GM23248 (cell line): Measurements from ENCODE around the gene ARTN. TPM values are rescaled to one million over a fixed set of nuclear protein-coding genes. Genes with fewer than 3 reads are reported as not detected.
A peak's percentile ranks its signal among the peaks of the same experiment; 100 is the strongest.

ENCODE experiments used
- DNase-seq: peaks from one replicate; pipeline ENCODE4 v3.0.0-alpha.2; 2015
- H2AFZ ChIP-seq: fragments of 200-600 bp; sonication (generic); 2 replicates; pipeline ENCODE4 v1.6.1; 2016; ENCODE audit warnings: antibody characterized with exemption
- H3F3A ChIP-seq: fragments of 200-600 bp; sonication (generic); 2 replicates; pipeline ENCODE4 v1.6.1; 2016; ENCODE audit warnings: mild to moderate bottlenecking, antibody characterized with exemption, mixed run types; ENCODE audit not compliant: insufficient read depth
- H3K27ac ChIP-seq: fragments of 200-600 bp; sonication (generic); 2 replicates; pipeline ENCODE4 v1.5.1; 2016; ENCODE audit warnings: mild to moderate bottlenecking
- H3K27me3 ChIP-seq: fragments of 200-600 bp; sonication (generic); replicated peaks from 2 replicates; pipeline ENCODE4 v1.6.1; 2016; ENCODE audit warnings: mild to moderate bottlenecking; ENCODE audit not compliant: insufficient read depth
- H3K36me3 ChIP-seq: fragments of 200-600 bp; sonication (generic); 2 replicates; pipeline ENCODE4 v1.6.1; 2016; ENCODE audit warnings: low read depth, mild to moderate bottlenecking
- H3K4me1 ChIP-seq: fragments of 200-600 bp; sonication (generic); 2 replicates; pipeline ENCODE4 v1.6.1; 2016; ENCODE audit warnings: mild to moderate bottlenecking; ENCODE audit not compliant: insufficient read depth
- H3K4me2 ChIP-seq: fragments of 200-600 bp; sonication (generic); one replicate; pipeline ENCODE4 v1.6.1; 2016; ENCODE audit warnings: mild to moderate bottlenecking; ENCODE audit not compliant: unreplicated experiment
- H3K4me3 ChIP-seq: fragments of 200-600 bp; sonication (generic); 2 replicates; pipeline ENCODE4 v1.5.1; 2016; ENCODE audit warnings: mild to moderate bottlenecking
- H3K79me2 ChIP-seq: fragments of 200-600 bp; sonication (generic); 2 replicates; pipeline ENCODE4 v1.6.1; 2016; ENCODE audit warnings: mild to moderate bottlenecking; ENCODE audit not compliant: insufficient read depth
- H3K9ac ChIP-seq: fragments of 200-600 bp; sonication (generic); 2 replicates; pipeline ENCODE4 v1.6.1; 2016; ENCODE audit warnings: mild to moderate bottlenecking
- H3K9me2 ChIP-seq: fragments of 200-600 bp; sonication (generic); 2 replicates; pipeline ENCODE4 v1.6.1; 2016; ENCODE audit warnings: mixed run types, mild to moderate bottlenecking, moderate library complexity; ENCODE audit not compliant: insufficient read depth
- H3K9me3 ChIP-seq: fragments of 200-600 bp; sonication (generic); one replicate; pipeline ENCODE4 v1.6.1; 2017; ENCODE audit warnings: low read depth
- H4K20me1 ChIP-seq: fragments of 200-600 bp; sonication (generic); 2 replicates; pipeline ENCODE4 v1.6.0; 2016; ENCODE audit not compliant: insufficient read depth
- EZH2 ChIP-seq: fragments of 200-600 bp; sonication (generic); IDR thresholded peaks from 2 replicates; pipeline ENCODE4 v1.6.1; 2018; ENCODE audit warnings: antibody characterized with exemption, mild to moderate bottlenecking; ENCODE audit not compliant: insufficient read depth, poor library complexity, severe bottlenecking
- EZH2phosphoT487 ChIP-seq: fragments of 200-600 bp; sonication (generic); IDR thresholded peaks from 2 replicates; pipeline ENCODE4 v1.6.1; 2018; ENCODE audit warnings: antibody characterized with exemption, moderate library complexity, mild to moderate bottlenecking, low read depth; ENCODE audit not compliant: insufficient read depth
- WGBS, 2 experiments: methylation state at CpG; one replicate each; pipeline ENCODE4 v1.1.6; 2015 to 2017; ENCODE audit warnings: low lambda C conversion rate in 2 of 2, low coverage in 1 of 2; ENCODE audit errors: missing lambda C conversion rate in 2 of 2; 5-methylcytosine and 5-hydroxymethylcytosine counted together
- in situ Hi-C: fragments of 300-500 bp; cut with MboI; formaldehyde crosslinking; loops from 2 replicates; pipeline ENCODE4 v1.15.0; 2020
- polyA plus RNA-seq: library from polyadenylated mRNA; unstranded; fragments of >200 nt; fragmentation: Nextera tagmentation; extraction: Ambion mirVana; gene quantifications from 2 replicates; pipeline ENCODE4 v1.2.1, GENCODE V29; 2016
- total RNA-seq: library from RNA; depleted of rRNA; stranded (reverse); fragments of >200 nt; shearing (Covaris generic); gene quantifications from 2 replicates; pipeline ENCODE4 v1.2.3, GENCODE V29; 2014

The ARTN gene
- total and polyA plus RNA-seq, 2 experiments from 2014 or later, result 0.11 TPM; not detected in 1

GRCh38 chr1:43942411-43942810, 8.8 kb downstream of the ARTN start:
- Histone ChIP-seq H3K9ac (no peak overlapping the region), H3K79me2 (peaks cover 6% of the 10 kb centered on the region), H3K4me1 (peaks cover 5% of the 10 kb centered on the region), H3K4me2 (no peak overlapping the region), H3K27ac (no peak overlapping the region), H3F3A (0 out of 2 replicates have a peak, but pooled peaks cover 5% of the 10 kb centered on the region), H3K36me3 (no peaks in the 10 kb centered on the region), H3K27me3 (no peaks in the 10 kb centered on the region), H3K9me2 (no peaks in the 10 kb centered on the region), H2AFZ (no peak overlapping the region), H3K4me3 (no peak overlapping the region), H3K9me3 (no peaks in the 10 kb centered on the region), H4K20me1 (no peaks in the 10 kb centered on the region)
- no peak for TF ChIP-seq EZH2
- TF ChIP-seq EZH2phosphoT487, result no peak
- in situ Hi-C loops, result loop anchor here (25.0 kb wide), 2 partner anchors 405 to 705 kb away; partner anchors contain the start of gene PTPRF
- WGBS, 2 experiments, result 95 to 97% methylated on average over 3 of the region's 3 CpGs
- DNase-seq, result no peak

DNA sequence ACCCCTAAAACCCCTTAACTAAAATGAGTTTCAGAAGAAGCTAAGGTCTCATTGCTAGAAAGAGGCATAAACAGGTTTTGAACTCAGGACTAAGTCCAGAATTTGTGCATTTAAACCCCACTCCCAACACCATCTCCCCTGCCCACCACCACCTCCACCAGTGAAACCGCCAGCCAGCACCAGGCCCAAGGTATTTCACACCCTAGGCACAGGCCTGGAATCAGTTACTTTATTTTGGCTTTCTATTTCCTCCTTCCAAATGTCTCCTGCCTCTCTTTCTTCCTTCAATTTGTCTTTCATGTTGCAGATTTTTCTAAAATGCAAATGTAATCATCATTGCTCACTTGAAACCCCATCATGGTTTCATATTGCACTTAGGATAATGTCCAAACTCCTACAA, 11.3 kb downstream of the ARTN start:
- 100% methylated on average over 1 of the region's 1 CpG for WGBS, 2 experiments
- H3K9me2 ChIP-seq, result no peaks in the 10 kb centered on the region
- H3K36me3 ChIP-seq, result no peaks in the 10 kb centered on the region
- H3K4me3 ChIP-seq, result no peak overlapping the region
- no peak for DNase-seq
- H3K27me3 ChIP-seq, result no peaks in the 10 kb centered on the region
- peaks cover 22% of the 10 kb centered on the region for H3K79me2 ChIP-seq
- TF ChIP-seq EZH2, result no peak
- TF ChIP-seq EZH2phosphoT487, result no peak
- H2AFZ ChIP-seq, result no peak overlapping the region
- H3K4me1 ChIP-seq, result peaks cover 15% of the 10 kb centered on the region
- no peak overlapping the region for H3K9ac ChIP-seq
- no peaks in the 10 kb centered on the region for H3K9me3 ChIP-seq
- H3F3A ChIP-seq, result 0 out of 2 replicates have a peak, but pooled peaks cover 5% of the 10 kb centered on the region
- in situ Hi-C loops, result loop anchor here (25.0 kb wide), 2 partner anchors 408 to 708 kb away; partner anchors contain the start of gene PTPRF
- H3K4me2 ChIP-seq, result no peak overlapping the region
- H3K27ac ChIP-seq, result no peak overlapping the region
- no peaks in the 10 kb centered on the region for H4K20me1 ChIP-seq

- no peaks in the 10 kb centered on the region for H3K36me3 ChIP-seq
- H3F3A ChIP-seq, result 0 out of 2 replicates have a peak, but pooled peaks cover 5% of the 10 kb centered on the region
- in situ Hi-C loops, result loop anchor here (25.0 kb wide), 2 partner anchors 408 to 708 kb away; partner anchors contain the start of gene PTPRF
- peak overlapping the region; percentile 92 for H3K4me3 ChIP-seq
- no peak overlapping the region for H3K27ac ChIP-seq
- TF ChIP-seq EZH2phosphoT487 (no peak), EZH2 (no peak)
- no peaks in the 10 kb centered on the region for H4K20me1 ChIP-seq
- no peaks in the 10 kb centered on the region for H3K9me3 ChIP-seq
- peak overlapping the region; percentile 74 for H3K4me2 ChIP-seq
- no peaks in the 10 kb centered on the region for H3K27me3 ChIP-seq
- peak overlapping the region; percentile 92 for H2AFZ ChIP-seq
- 15 to 18% methylated on average over 3 of the region's 3 CpGs for WGBS, 2 experiments
- peak overlapping the region; percentile 86 for H3K9ac ChIP-seq
- DNase-seq, result no peak
- H3K9me2 ChIP-seq, result no peaks in the 10 kb centered on the region
- peaks cover 28% of the 10 kb centered on the region for H3K79me2 ChIP-seq
- H3K4me1 ChIP-seq, result peaks cover 15% of the 10 kb centered on the region
These were observed 12.2 kb downstream of the ARTN start for GRCh38 chr1:43945674-43946235.

DNA sequence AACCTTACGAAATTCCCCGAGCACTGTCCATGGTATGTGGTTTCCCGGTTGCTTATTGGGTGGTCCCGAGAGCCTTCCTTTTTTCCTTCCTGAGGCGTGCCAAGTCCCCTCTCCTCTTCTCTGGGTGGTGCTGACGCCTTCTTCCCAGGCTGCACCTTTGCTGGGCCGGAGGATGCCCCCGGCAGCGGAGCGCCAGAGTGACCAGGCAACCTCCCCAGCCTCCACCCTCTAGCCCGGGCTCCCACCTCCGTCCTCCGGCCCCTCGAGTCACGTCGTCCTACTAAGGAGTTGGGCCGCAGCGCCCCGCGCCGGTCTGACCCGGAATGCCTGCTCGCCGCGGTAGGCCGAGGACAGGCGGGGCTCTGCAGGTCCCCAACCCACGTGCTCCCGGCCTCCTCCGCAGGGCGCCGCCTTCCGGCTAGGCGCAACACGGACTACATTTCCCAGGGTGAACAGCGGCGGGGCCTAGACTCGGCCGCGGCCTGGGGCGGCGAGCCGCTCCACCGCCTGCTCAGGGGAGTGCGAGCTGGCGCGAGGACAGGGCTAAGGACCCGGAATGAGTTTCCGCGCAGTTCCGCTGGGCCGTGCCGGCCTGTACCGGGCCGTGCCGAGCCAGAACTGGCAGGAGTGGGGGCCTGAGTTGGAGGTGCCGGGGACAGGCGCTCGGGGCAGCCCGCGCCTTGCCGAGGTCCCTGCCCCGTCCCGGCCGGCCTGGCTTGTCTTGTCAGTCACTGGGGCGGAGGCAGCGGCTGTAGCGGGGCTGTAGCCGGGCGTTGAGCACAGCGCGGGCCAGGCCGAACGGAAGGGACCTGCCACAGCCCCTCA, 12.8 kb downstream of the ARTN start, which contains the start of gene IPO13:
TSS of gene IPO13 (plus strand) at position 715 of the 825 bp plus-strand sequence. CDS start 651 bp downstream, outside the sequence.
- TF ChIP-seq EZH2phosphoT487, result no peak
- no peak for TF ChIP-seq EZH2
- WGBS, 2 experiments, result 1% methylated on average over 53 to 58 of the region's 74 CpGs
- Histone ChIP-seq H3K9ac (peak within 1 kb of the TSS; percentile 86), H3K36me3 (no peaks in the 10 kb centered on the region), H2AFZ (peak within 1 kb of the TSS; percentile 92), H3F3A (0 out of 2 replicates have a peak, but pooled peaks cover 5% of the 10 kb centered on the region), H3K9me3 (no peaks in the 10 kb centered on the region), H3K4me3 (peak within 1 kb of the TSS; percentile 92), H3K27me3 (no peaks in the 10 kb centered on the region), H3K27ac (peak within 1 kb of the TSS; percentile 76), H3K79me2 (peaks cover 35% of the 10 kb centered on the region), H3K4me2 (peak within 1 kb of the TSS; percentile 74), H3K9me2 (no peaks in the 10 kb centered on the region), H3K4me1 (peaks cover 15% of the 10 kb centered on the region), H4K20me1 (no peaks in the 10 kb centered on the region)
- in situ Hi-C loops, result loop anchor here (25.0 kb wide), 2 partner anchors 409 to 709 kb away; partner anchors contain the start of gene PTPRF
- peak; percentile 98 for DNase-seq
